SK-N-SH (cell line): Measurements from ENCODE around the gene NR3C1. TPM values are rescaled to one million over a fixed set of nuclear protein-coding genes. Genes with fewer than 3 reads are reported as not detected.

Source experiments
- CTCF ChIA-PET: fragments of 300-600, 350-600 bp; formaldehyde crosslinking; extraction: SDS; loops from one replicate; lab custom pipeline; 2021; lab: Yijun Ruan, JAX
- POLR2A ChIA-PET: fragments of 350-600 bp; sonication (Branson Sonifier 250); formaldehyde crosslinking; extraction: SDS; loops from one replicate; lab custom pipeline; 2020; ENCODE audit warnings: antibody characterized with exemption, inconsistent platforms; lab: Yijun Ruan, JAX
- DNase-seq: peaks from one replicate; pipeline ENCODE4 v3.0.0; 2012
- H2AFZ ChIP-seq: fragments of 200-600 bp; sonication (generic); 2 replicates; pipeline ENCODE4 v1.8.1; 2016; ENCODE audit warnings: antibody characterized with exemption, mild to moderate bottlenecking, low read depth
- H3F3A ChIP-seq: fragments of 200-600 bp; sonication (generic); replicated peaks from 2 replicates; pipeline ENCODE3; 2016; ENCODE audit warnings: antibody characterized with exemption, mild to moderate bottlenecking; ENCODE audit not compliant: insufficient read depth
- H3K27ac ChIP-seq, 2 experiments: fragments of 200-500 bp in 1 of 2; fragments of 200-600 bp in 1 of 2; sonication (Bioruptor generic) in 1 of 2; sonication (generic), shearing (Covaris generic) in 1 of 2; 2 replicates each; pipeline versions ENCODE4 v1.5.1 to v1.6.1; 2014 to 2016; ENCODE audit warnings: low read depth in 2 of 2, inconsistent platforms in 1 of 2, low read length in 1 of 2, mild to moderate bottlenecking in 1 of 2, mixed read lengths in 1 of 2
- H3K27me3 ChIP-seq: fragments of 200-600 bp; sonication (generic), shearing (Covaris generic); 2 replicates; pipeline ENCODE4 v1.6.1; 2016; ENCODE audit warnings: mixed run types; ENCODE audit not compliant: insufficient read depth
- H3K36me3 ChIP-seq, 2 experiments: fragments of 200-500 bp in 1 of 2; fragments of 200-600 bp in 1 of 2; sonication (Bioruptor generic) in 1 of 2; sonication (generic) in 1 of 2; replicated peaks in 1 of 2; 2 replicates each; pipeline versions ENCODE3 to v1.5.1; 2014 to 2016; ENCODE audit warnings: low read length in 1 of 2, mild to moderate bottlenecking in 1 of 2; ENCODE audit not compliant: insufficient read depth in 2 of 2, control insufficient read depth in 1 of 2
- H3K4me1 ChIP-seq, 2 experiments: fragments of 200-500 bp in 1 of 2; fragments of 200-600 bp in 1 of 2; sonication (Bioruptor generic) in 1 of 2; sonication (generic), shearing (Covaris generic) in 1 of 2; 2 replicates each; pipeline versions ENCODE4 v1.5.1 to v1.6.1; 2014 to 2016; ENCODE audit warnings: low read depth in 1 of 2, low read length in 1 of 2, mixed run types in 1 of 2; ENCODE audit not compliant: insufficient read depth in 2 of 2, control insufficient read depth in 1 of 2
- H3K4me2 ChIP-seq: fragments of 200-600 bp; sonication (generic), shearing (Covaris generic); 2 replicates; pipeline ENCODE4 v1.6.1; 2017; ENCODE audit warnings: mixed run types
- H3K4me3 ChIP-seq, 2 experiments: fragments of 200-500 bp in 1 of 2; fragments of 200-600 bp in 1 of 2; sonication (Bioruptor generic) in 1 of 2; sonication (generic), shearing (Covaris generic) in 1 of 2; 2 replicates each; pipeline versions ENCODE4 v1.5.1 to v1.8.1; 2014 to 2016; ENCODE audit warnings: low read depth in 2 of 2, inconsistent platforms in 1 of 2, low read length in 1 of 2, mild to moderate bottlenecking in 1 of 2, mixed read lengths in 1 of 2, moderate library complexity in 1 of 2
- H3K79me2 ChIP-seq: fragments of 200-600 bp; sonication (generic); 2 replicates; pipeline ENCODE4 v1.8.1; 2017; ENCODE audit warnings: mild to moderate bottlenecking; ENCODE audit not compliant: insufficient read depth
- H3K9ac ChIP-seq: fragments of 200-600 bp; sonication (generic); 2 replicates; pipeline ENCODE4 v1.6.1; 2017; ENCODE audit warnings: mixed run types
- H3K9me2 ChIP-seq: fragments of 200-600 bp; sonication (generic); 2 replicates; pipeline ENCODE4 v1.6.1; 2017; ENCODE audit warnings: mixed run types
- H3K9me3 ChIP-seq: fragments of 200-600 bp; sonication (generic); 2 replicates; pipeline ENCODE4 v1.6.1; 2017; ENCODE audit warnings: mixed run types, mild to moderate bottlenecking, moderate library complexity
- H4K20me1 ChIP-seq: fragments of 200-600 bp; sonication (generic); 2 replicates; pipeline ENCODE4 v1.6.1; 2017; ENCODE audit warnings: mild to moderate bottlenecking, mixed run types; ENCODE audit not compliant: insufficient read depth
- CHD2 ChIP-seq: fragments of 150-350 bp; IDR thresholded peaks from 2 replicates; pipeline ENCODE4 v1.6.1; 2018; ENCODE audit warnings: low read length; ENCODE audit not compliant: partially characterized antibody
- EP300 ChIP-seq, 2 experiments: IDR thresholded peaks; 2 replicates each; pipeline versions ENCODE4 v1.4.0 to v1.6.1; 2012; ENCODE audit warnings: borderline replicate concordance in 1 of 2, low read depth in 1 of 2, low read length in 1 of 2
- JUND ChIP-seq: IDR thresholded peaks from 2 replicates; pipeline ENCODE4 v1.4.0; 2012
- NRF1 ChIP-seq: IDR thresholded peaks from 2 replicates; pipeline ENCODE4 v1.6.1; 2012; ENCODE audit warnings: low read depth, mild to moderate bottlenecking, low read length
- POLR2AphosphoS5 ChIP-seq: IDR thresholded peaks from 2 replicates; pipeline ENCODE4 v1.6.1; 2012; ENCODE audit warnings: low read depth, low read length
- RCOR1 ChIP-seq: fragments of 150-350 bp; IDR thresholded peaks from 2 replicates; pipeline ENCODE4 v1.6.1; 2017; ENCODE audit warnings: antibody characterized with exemption, low read length
- SIN3A ChIP-seq: IDR thresholded peaks from 2 replicates; pipeline ENCODE4 v1.6.1; 2012; ENCODE audit warnings: low read depth, mild to moderate bottlenecking, low read length, moderate library complexity, borderline replicate concordance
- TEAD4 ChIP-seq: IDR thresholded peaks from 2 replicates; pipeline ENCODE4 v1.4.0; 2012; ENCODE audit warnings: mild to moderate bottlenecking, borderline replicate concordance; ENCODE audit not compliant: insufficient read depth
- WGBS: methylation state at CpG from one replicate; pipeline ENCODE4 v1.1.6; 2017; ENCODE audit warnings: low lambda C conversion rate; 5-methylcytosine and 5-hydroxymethylcytosine counted together
- polyA plus RNA-seq, 3 experiments: library from polyadenylated mRNA; depleted of rRNA; stranded (reverse); fragments of >200 nt; gene quantifications; 2 replicates each; pipeline ENCODE4 v1.2.3, GENCODE V29; 2012
- TF ChIP-seq, protein P1 (sequence below): fragments of 200-600 bp; sonication (generic); IDR thresholded peaks from 2 replicates; pipeline ENCODE4 v1.6.1; 2017; ENCODE audit warnings: antibody characterized with exemption, mild to moderate bottlenecking, moderate library complexity

NR3C1 gene
- polyA plus RNA-seq, 1 of the 3 experiments (the other 2 are of a cell fraction) = 7.1 TPM

DNA sequence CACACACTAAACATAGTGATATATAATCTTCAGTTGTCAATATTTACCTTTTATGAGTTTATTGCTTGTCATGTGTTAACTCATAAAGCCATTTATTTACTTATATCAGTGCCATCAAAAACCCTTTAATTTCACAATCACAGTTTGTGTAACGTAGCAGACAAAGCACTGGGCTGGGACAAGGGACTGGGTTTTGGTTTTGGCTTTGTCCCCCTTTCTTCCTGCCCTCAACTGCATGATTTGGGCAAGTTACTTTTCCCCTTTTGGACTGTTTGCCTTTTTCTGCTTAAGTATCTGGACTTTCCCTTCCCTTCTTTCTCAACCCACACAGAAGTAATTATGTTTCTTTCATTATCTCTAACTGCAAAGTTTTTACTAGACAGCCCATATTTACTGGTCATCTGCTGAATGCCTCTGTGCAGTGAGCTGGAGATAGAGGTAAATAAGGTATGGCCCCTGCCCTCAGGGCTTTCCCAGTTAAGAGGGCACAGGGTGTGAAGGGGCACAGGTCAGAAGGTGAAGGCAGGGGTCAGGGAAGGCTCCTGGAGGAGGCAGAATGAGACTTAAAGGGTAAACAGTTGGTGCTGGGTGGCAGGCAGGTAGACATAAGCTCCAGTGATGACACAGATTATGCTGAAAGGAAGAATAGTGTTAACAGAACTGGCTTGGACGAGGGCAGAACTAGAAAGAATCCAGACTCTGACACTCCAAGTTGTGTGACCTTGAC, 14.8 kb upstream of the NR3C1 start:
- WGBS = 65% methylated on average over 2 of the region's 2 CpGs
- CTCF ChIA-PET = interaction anchor here (1.3 kb wide), 1 partner anchor 15 kb away, joined by 4 read pairs; the partner anchor contains the start of gene NR3C1

GRCh38 chr5:143417503-143418139, 14.1 kb upstream of the NR3C1 start:
- no peak overlapping the region for H3K4me3 ChIP-seq
- TF ChIP-seq NRF1 = no peak
- TF ChIP-seq RCOR1 = no peak
- no peak for TF ChIP-seq TEAD4
- no peak for TF ChIP-seq EP300 (IDR thresholded peaks at IDR 0.05; ENCODE audit: borderline replicate concordance in 1 of 2, low read depth in 1 of 2, low read length in 1 of 2)
- TF ChIP-seq, protein P1, sequence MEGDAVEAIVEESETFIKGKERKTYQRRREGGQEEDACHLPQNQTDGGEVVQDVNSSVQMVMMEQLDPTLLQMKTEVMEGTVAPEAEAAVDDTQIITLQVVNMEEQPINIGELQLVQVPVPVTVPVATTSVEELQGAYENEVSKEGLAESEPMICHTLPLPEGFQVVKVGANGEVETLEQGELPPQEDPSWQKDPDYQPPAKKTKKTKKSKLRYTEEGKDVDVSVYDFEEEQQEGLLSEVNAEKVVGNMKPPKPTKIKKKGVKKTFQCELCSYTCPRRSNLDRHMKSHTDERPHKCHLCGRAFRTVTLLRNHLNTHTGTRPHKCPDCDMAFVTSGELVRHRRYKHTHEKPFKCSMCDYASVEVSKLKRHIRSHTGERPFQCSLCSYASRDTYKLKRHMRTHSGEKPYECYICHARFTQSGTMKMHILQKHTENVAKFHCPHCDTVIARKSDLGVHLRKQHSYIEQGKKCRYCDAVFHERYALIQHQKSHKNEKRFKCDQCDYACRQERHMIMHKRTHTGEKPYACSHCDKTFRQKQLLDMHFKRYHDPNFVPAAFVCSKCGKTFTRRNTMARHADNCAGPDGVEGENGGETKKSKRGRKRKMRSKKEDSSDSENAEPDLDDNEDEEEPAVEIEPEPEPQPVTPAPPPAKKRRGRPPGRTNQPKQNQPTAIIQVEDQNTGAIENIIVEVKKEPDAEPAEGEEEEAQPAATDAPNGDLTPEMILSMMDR = no peak
- no peak for TF ChIP-seq CHD2
- TF ChIP-seq POLR2AphosphoS5 = no peak
- TF ChIP-seq SIN3A = no peak
- no peak overlapping the region for H3K9ac ChIP-seq
- no peaks in the 10 kb centered on the region for H3K27me3 ChIP-seq
- H3F3A ChIP-seq = no peaks in the 10 kb centered on the region
- H3K4me1 ChIP-seq = peaks cover 0 to 5% of the 10 kb centered on the region in 2 experiments; a peak in 1 of 4 replicates
- H3K9me2 ChIP-seq = no peaks in the 10 kb centered on the region
- POLR2A ChIA-PET = no interaction called here
- no peaks in the 10 kb centered on the region for H3K79me2 ChIP-seq
- H3K9me3 ChIP-seq = no peaks in the 10 kb centered on the region
- H3K27ac ChIP-seq = no peak overlapping the region
- 89% methylated on average over 4 of the region's 4 CpGs for WGBS
- H3K36me3 ChIP-seq = no peaks in the 10 kb centered on the region
- no peak for DNase-seq
- no peak overlapping the region for H3K4me2 ChIP-seq
- H4K20me1 ChIP-seq = no peaks in the 10 kb centered on the region
- CTCF ChIA-PET = interaction anchor here (0.6 to 1.3 kb wide), 2 partner anchors 14 to 22 kb away, joined by 3 to 4 read pairs; partner anchors contain the start of gene NR3C1
- H2AFZ ChIP-seq = no peak overlapping the region

More for the DNA sequence above, 14.8 kb upstream of the NR3C1 start:
- DNase-seq = no peak
- Histone ChIP-seq H2AFZ (no peak overlapping the region), H3F3A (no peaks in the 10 kb centered on the region), H3K9ac (no peak overlapping the region), H4K20me1 (no peaks in the 10 kb centered on the region), H3K4me2 (no peak overlapping the region), H3K9me3 (no peaks in the 10 kb centered on the region), H3K27me3 (no peaks in the 10 kb centered on the region), H3K36me3 (no peaks in the 10 kb centered on the region), H3K4me3 (no peak overlapping the region), H3K27ac (no peak overlapping the region), H3K9me2 (no peaks in the 10 kb centered on the region), H3K79me2 (no peaks in the 10 kb centered on the region), H3K4me1 (peaks cover 0 to 5% of the 10 kb centered on the region in 2 experiments; a peak in 1 of 4 replicates)
- POLR2A ChIA-PET = no interaction called here
- TF ChIP-seq JUND = no peak
